Kasumi-1 (cell line): Measurements from ENCODE around the gene WDR20.
"Not testable (repeated sequence)": the region's sequence is repeated elsewhere in the genome, so short reads cannot be mapped to it uniquely, and the experiment has no call there.

ENCODE experiments used
- DNase-seq, 2 experiments: peaks; one replicate each; lab custom pipeline; 2025; lab: John Stamatoyannopoulos, UW

WDR20 gene, protein sequence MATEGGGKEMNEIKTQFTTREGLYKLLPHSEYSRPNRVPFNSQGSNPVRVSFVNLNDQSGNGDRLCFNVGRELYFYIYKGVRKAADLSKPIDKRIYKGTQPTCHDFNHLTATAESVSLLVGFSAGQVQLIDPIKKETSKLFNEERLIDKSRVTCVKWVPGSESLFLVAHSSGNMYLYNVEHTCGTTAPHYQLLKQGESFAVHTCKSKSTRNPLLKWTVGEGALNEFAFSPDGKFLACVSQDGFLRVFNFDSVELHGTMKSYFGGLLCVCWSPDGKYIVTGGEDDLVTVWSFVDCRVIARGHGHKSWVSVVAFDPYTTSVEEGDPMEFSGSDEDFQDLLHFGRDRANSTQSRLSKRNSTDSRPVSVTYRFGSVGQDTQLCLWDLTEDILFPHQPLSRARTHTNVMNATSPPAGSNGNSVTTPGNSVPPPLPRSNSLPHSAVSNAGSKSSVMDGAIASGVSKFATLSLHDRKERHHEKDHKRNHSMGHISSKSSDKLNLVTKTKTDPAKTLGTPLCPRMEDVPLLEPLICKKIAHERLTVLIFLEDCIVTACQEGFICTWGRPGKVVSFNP

DNA sequence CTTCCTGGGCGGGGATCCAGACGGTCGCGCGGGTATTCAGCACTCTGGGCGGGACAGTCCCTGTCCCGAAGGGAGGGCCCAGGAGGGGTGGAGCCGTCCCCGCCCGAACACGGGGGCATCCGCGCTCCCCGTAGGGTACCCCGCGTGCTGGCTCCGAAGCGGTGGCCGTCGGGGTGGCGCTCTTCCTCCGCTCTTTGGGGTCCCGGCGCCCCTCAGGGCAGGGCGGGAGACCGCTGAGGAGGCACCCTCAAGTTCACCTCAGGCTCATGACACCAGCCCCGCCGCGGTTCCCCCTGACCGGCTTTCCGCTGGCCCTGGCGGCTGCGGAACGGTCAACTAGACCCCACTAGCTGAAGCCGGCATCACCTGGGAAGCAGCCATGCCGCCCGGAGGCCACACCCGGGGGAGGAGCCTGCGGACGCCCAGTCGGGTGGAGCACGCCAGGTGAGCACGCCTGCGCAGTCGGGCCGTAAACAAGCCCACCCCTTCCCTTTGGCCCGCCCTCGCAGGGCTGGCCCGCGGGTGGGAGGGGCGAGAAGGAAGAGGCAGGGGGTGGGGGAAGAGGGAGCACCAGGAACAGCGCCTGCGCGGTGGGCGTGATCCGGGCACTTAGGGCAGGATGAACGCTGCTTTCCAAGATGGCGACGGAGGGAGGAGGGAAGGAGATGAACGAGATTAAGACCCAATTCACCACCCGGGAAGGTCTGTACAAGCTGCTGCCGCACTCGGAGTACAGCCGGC lies at the start of gene WDR20:
Gene WDR20, plus strand, starts transcription at position 612 of the 741 bp plus-strand sequence. Its CDS starts 27 bp downstream, at position 639.
- peak; percentile 95 to 96 for DNase-seq

DNA sequence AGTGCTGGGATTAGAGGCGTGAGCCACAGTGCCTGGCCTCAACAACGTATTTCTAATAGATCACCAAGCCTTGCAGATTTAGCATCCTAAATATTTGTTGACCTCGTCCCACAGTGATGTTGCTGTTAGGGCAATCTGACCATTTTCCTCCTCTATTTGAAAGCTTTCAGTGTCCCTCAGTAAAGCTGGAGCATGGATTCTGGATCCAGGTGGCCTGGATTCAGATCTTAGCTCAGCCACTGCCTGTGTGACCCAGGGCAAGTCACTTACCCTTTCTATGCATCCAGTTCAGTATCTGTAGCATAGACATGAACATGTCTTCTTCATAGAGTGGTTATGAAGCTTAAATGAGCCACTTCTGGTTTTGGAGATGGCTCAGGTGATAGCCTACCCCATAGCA lies 49.0 kb upstream of the WDR20 start:
- no peak for DNase-seq

DNA sequence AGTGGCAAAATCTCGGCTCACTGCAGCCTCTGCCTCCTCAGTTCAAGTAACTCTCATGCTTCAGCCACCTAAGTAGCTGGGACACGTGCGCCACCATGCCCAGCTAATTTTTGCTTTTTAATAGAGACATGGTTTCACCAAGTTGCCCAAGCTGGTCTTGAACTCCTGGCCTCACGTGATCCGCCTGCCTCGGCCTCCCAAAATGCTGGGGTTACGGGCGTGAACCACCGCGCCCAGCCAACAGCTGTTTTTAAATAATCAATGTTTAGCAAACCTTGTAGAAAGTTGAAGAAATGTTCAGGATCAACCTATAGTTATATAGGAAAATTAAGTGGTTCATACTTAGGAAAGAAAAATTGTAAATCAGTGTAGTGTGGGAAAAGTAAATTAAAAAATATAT lies 46.9 kb upstream of the WDR20 start:
- no peak for DNase-seq

DNA sequence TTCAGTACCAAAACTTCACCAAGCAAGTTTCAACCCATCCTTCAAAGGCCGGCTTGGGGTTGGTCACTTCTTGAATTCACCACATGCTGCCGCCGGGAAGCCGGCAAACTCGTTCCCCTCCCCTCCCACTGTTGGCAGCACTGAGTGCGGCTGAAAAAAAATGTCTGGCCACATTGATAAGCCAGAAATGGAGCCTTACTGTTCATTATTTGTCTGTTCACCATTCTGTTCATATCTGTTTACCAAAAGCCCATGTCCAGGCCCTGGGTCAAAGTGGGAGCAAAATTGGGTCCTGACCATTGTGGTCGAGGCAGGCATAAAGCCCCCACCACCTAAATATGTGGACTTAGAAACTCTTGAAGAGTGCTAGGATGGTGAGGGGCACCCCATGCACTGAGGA lies 45.6 kb upstream of the WDR20 start:
- DNase-seq = no peak

DNA sequence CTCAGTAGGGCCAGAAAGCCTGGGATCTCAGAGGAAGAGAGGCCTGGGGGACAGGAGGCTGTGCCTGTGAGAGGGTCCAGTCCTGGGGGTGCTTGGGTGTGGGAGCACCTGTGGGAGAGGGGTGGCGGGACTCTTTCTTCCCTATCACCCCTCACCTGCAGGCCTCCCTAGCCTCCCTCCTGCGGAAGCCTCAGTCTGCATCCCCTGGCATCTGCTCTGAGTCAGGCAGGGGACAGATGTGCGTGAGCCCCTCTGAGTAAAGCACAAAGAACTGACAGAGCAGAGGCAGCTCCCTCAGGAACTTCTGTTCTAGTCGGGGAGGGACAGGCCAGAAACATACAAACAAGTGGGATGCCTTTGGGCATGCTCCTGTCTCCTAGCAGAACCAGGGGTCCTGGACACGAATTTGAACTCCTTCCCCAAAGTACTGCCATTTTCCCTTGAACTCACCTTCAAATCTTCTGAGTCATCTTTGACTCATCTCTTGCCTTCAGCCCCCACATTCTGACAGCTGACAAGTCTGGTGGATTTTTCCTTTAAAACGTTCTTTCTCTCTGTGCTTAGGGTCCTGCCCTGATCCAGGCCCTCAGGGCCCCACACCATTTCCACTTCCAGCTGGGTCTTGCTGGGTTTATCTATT lies 44.3 kb upstream of the WDR20 start:
- DNase-seq = no peak

DNA sequence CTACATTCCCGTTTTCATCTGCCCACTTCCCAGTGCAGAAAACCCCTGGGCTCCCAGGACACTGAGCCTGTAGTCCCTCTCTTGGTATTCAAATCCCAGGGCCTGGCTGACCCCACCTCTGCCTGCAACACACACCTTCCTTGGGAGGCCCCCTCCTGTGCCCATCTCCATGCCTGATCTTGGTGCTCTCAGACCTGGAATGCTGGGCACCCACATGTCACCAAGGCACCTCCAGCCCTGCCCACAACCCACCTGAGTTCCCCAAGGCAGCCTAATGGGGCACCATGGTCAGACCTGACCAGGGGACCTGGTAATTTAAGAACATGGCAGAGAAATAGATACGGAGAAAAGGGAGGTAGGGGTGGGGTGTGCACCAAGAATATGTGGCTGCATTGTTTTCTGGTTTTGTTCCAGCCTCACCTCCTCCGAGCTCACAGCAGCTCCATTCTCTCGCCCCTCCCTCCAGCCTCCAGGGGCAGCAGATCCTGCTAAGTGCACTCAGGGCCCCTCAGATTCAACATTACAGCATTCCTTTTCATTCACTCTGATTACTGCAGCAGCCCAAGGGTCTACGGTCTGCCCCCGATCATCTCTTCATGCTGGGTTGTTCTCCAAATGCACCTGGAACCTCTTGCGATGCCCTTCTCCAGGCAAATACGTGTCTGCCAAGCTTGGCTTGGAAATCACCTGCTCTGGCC lies 43.7 kb upstream of the WDR20 start:
- DNase-seq = peak; percentile 19 to 41

DNA sequence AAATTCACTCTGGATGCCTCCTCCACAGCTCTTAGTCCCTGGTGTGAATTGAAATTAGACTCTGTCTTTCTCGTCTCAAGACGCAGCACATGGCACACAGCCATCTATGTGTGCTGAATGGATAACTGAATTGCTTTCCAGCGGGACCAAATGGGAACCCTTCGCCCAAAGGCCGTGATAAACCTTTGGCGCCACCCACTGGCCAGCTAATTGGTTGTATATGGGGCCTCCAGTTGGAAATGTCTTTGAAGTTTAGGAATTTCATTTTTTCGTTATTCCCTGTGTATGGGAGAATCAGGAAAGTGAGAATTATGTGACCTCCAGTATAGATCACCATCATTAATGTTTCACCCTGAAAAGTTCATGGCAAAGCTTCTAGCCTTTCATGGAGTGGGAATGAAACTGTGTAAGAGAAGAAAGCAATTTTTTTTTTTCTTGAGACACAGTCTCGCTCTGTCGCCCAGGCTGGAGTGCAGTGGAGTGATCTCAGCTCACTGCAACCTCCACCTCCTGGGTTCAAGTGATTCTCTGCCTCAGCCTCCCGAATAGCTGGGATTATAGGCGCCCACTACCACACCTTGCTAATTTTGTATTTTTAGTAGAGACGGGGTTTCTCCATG lies 43.0 kb upstream of the WDR20 start:
- DNase-seq = peak; percentile 43 to 62

DNA sequence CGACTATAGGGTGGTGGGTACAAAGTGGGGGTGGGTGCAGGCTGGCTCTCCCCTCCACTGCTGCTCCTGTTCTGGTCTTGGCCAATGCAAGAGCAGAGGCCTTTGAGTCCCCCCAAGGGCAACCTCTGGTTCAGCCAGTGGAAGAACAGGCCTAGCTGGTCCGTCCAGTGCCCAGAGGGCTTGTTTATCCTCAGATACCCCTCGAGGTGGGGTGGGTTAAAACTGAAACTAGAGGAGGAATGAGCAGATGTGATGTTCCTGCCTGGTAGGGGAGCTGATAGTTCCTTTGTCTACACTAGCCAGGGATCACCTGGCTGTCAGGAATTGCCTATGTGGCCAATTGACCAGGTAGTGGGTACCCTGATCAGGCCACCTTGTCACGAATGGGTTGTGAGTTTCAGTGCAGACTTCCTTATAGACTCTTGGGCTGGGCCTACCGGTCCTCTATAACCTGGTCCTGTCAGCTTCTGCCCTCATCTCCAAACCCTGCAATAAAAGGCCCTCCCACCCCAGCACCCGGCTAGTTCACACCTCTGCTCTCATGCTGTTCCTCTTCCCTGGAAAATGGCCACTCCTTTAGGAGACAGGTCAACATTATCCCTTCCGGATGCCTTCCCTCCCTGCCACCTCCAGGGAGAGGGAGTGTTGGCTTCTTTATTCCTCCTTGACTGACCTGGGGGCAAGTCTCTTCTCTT lies 42.1 kb upstream of the WDR20 start:
- no peak for DNase-seq

DNA sequence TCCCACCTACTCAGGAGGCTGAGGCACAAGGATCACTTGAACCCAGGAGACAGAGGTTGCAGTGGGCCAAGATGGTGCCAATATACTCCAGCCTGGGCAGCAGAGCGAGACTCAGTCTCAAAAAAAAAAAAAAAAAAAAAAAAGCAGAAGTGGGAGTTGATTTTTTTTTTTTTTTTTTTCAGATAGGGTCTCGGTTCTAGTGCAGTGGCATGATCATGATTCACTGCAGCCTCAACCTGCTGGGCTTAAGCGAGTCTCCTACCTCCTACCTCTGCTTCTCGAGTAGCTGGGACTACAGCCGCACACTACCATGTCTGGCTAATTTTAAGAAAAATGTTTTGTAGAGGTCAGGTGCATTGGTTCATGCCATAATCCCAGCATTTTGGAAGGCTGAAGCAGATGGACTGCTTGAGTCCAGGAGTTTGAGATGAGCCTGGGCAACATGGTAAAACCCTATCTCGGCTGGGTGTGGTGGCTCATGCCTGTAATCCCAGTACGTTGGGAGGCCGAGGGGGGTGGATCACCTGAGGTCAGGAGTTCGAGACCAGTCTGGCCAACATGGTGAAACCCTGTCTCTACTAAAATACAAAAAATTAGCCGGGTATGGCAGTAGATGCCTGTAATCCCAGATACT lies 36.5 kb upstream of the WDR20 start:
- no peak for DNase-seq

DNA sequence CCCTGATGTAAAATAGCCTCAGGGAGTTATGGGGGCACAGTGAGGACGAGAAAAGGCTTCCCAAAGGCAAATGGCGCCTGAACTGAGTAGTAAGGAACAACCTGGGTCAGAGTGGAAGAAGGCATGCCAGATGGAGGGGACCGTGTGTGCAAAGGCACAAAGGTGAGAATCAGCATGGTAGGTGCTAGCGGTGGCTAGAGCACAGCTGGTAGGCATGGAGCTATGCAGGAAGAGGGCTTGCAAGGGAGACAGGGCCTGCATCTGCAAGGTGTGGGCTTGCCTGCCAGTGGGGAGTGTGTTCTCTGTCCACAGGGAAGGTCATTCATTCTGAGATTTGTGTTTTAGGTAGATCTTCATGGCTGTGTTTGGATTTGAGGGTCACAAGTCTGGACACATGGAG lies 34.3 kb upstream of the WDR20 start:
- DNase-seq = no peak

DNA sequence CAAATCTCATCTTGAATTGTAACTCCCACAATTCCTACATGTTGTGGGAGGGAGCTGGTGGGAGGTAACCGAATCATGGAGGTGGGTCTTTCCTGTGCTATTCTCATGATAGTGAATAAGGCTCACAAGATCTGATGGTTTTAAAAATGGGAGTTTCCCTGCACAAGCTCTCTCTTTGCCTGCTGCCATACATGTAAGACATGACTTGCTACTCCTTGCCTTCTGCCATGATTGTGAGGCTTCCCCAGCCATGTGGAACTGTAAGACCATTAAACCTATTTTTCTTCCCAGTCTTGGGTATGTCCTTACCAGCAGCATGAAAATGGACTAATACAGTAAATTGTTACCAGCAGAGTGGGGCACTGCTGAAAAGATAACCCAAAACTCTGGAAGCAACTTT lies 30.4 kb upstream of the WDR20 start:
- not testable (repeated sequence) for DNase-seq

DNA sequence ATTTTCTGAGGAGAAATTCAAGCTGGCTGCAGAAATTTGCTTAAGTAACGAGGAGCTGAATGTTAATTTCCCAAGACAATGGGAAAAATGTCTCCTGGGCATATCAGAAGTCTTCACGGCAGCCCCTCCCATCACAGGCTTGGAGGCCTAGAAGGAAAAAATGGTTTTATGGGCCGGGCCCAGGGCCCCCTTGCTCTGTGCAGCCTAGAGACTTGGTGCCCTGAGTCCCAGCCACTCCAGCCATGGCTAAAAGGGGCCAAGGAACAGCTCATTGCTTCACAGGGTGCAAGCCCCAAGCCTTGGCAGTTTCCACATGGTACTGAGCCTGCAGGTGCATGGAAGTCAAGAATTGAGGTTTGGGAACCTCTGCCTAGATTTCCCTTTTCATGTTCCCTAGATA lies 28.6 kb upstream of the WDR20 start:
- DNase-seq = no peak

DNA sequence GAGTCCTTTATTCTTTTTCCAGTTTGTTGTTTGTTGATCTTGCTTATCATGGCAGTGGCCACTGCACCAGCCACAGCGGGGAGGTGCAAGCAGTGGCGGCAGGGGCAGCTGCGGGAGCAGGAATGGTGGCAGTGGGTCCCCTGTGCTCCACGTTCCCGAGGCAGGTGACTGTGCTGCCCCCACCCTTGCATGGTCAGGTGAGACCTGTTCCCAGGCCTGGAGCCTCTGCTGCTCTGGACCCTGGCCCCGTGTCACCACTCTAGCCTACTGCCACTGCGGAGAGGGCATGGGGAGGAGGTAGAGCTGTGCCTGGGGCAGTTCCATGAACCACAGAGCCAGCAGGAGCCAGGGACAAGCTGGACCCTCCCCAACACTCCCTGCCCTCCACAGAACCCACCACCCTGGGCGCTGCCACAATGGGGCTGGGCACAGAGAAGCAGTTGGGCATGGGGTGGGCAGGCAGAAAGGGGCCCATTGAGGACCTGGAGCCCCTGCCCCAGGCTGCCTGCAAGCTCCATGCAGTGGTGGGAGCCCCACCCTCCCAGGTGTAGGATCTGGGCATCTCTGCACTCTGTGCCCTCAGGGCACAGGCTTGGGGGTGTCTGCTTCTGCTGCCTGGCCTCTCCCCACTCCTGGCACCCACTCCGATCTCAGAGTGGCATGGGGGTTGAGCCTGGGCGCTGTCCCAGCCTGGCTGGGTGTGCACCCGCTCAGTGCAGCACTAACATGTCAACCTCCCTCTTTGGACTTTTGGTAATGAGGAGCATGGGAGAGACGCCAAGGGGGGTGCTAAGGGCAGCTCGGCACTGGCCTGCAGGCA lies 23.1 kb upstream of the WDR20 start:
- no peak for DNase-seq

DNA sequence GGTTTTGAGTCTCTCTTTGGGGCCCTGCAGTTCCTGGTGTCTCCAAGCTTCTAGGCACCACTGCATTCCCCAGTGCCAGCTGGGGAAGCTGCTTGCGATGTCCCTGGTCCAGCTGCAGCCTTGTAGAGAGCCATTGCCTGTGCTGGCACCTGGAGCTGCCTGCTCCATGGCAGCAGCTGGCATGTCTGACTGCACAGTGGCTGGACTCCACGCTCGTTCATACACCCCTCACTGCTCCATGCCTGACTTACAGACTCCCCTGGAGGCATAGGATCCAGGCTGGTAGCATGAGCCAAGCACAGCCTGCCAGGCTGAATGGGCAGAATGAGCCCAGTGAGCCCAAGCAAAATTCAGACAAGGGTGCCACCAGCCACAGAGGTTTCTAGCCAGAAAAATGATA lies 21.8 kb upstream of the WDR20 start:
- no peak for DNase-seq

DNA sequence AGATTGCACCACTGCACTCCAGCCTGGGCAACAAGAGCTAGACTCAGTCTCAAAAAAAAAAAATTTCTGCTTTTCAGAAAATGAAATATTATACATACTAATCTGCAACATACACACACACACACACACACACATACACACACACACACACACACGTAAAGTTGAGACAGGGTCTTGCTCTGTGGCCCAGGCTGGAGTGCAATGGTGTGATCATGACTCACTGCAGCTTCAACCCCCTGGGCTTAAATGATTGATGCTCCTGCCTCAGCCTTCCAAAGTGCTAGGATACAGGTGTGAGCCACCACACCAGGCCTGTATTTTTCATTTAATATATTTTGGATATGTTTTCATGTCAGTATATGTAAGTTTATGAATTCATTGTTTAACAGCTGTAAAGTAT lies 18.8 kb upstream of the WDR20 start:
- DNase-seq = no peak

DNA sequence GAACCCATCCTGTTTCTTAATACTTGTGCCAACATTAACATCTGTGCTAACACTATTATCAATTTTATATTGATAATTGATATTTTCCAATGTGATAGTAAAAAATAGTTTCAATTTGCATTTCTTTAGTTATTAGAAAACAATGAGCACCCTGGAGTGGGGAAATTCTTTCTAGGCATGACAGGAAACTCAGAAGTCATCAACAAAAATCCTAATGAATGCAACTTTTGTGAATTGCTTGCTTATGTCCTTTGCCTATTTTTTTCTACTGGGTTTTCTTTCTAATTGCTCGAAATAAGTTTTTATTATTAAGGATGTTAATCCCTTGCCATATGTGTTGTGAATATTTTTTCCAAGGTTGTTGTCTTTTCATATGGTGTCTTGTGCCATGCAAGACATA lies 18.1 kb upstream of the WDR20 start:
- DNase-seq = no peak

DNA sequence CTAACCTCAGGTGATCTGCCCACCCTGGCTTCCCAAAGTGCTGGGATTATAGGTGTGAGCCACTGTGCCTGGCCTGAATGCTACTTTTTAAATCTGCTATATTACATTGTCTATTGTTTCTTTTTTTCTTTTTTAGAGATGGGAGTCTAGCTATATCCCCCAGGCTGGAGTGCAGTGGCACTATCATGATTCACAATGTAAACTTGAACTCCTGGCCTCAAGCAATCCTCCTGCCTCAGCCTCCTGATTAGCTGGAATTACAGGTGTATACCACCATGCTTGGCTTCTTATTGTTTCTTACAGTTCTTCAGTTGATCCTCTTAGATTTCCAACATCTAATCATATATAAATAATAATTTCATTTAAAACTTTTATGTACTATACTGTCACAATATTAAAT lies 15.3 kb upstream of the WDR20 start:
- DNase-seq = no peak

DNA sequence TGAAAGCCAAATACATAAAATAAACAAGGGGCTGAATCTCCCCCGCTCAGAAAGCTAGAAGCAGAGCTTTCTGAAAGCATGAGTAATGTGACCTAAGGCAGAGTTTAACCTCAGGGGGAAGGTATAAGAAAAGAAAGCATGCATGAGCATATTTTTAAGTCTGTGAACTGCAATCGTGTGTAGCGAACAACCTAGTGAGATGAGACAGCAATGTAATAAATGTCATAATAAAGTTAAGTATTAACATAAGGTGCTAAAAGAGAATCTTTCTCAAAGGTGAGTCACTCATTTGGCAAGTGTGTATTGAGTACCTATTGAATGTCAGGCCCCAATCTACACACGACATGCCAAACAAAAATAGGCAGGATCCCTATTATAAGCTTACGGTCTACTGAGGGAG lies 14.2 kb upstream of the WDR20 start:
- DNase-seq = no peak

DNA sequence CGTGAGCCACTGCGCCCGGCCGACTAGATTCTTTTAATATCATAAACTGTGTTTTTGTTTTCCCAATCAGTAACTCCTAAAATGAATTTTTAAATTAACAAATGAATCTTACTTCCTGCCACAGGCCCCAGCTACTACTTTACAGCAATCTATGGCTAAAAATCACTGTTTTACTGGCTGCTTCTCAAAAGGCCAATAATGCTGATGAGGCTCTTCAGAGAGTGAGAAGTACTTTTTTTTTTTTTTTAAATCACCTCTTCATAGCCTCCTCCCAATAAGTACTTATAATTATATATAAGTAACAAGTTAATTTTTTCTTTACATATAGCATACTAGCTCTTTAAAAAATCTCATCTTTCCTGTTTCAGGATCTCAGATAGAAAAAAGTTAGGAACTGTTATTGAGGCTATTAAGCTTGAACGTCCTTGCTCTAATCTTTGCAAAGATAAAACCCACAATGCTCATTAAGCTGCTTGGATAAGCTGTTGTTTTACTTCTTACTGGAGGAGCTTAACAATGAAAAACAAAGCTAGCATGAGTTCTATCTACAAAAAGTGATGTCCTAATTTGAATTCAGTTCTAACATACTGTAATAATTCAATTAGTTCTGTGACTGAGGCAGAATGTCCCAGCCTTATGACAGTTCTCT lies 12.8 kb upstream of the WDR20 start:
- no peak for DNase-seq
